ENCODE data around the gene EVL.
"Not testable (repeated sequence)": the region's sequence is repeated elsewhere in the genome, so short reads cannot be mapped to it uniquely, and the experiment has no call there.

The EVL gene

GRCh38 chr14:100180671-100181070 is 115.4 kb downstream of the EVL start:
- not testable (repeated sequence) for DNase-seq

DNA sequence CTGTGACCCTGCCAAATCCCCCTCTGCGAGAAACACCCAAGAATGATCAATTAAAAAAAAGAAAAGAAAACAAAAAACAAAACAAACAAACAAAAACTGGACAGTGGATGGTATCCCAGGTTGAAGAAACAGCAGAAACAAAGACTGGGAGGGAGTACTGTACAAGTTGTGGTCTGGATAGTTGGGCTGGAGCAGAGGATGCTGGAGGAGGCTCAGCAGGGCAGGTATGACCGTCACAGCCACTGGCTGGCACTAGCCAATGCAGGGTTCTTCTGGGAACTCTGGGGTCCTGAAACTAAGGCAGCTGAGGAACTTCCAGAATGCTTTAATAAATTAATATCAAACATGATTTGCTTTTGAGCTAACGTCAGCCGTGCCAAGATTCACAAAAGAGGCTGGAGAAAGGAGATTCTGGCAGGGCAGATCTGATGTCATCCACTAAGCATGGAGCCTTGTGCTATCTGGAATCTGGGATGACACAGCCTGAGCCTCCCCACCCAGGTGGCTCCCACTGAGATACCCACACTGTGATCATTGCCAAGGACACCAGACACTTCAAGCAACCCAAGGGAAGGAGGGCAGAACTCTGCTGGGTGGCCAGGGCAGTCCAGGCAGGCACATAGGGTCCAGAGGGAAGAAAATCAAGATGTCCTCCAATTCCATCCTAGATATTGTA is 116.8 kb downstream of the EVL start:
- not testable (repeated sequence) for DNase-seq

- DNase-seq: no peak
Measured at GRCh38 chr14:100187247-100187833, 122.1 kb downstream of the EVL start.

- DNase-seq: no peak
Measured at GRCh38 chr14:100188392-100189030, 123.3 kb downstream of the EVL start.

DNA sequence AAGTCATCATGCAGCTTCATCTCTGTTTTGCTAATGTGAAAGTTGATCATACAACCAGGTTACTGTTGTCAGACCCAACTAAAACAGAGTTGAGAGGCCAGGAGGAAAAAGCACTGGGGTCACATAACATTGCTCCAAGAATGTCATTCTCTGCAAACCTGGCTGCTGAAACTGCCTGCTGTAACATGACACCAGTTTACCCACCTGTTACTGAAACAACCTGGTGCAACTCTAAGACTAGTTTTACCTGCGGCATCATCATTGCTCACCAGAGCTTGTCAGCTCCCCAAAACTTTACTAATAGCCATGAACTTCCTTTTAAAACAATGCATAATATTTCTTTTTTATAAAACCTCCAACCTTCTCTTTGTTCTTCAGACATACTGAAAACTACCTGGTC is 124.9 kb downstream of the EVL start:
- DNase-seq: no peak

- no peak for DNase-seq
Measured at GRCh38 chr14:100191584-100192249, 126.5 kb downstream of the EVL start.

DNA sequence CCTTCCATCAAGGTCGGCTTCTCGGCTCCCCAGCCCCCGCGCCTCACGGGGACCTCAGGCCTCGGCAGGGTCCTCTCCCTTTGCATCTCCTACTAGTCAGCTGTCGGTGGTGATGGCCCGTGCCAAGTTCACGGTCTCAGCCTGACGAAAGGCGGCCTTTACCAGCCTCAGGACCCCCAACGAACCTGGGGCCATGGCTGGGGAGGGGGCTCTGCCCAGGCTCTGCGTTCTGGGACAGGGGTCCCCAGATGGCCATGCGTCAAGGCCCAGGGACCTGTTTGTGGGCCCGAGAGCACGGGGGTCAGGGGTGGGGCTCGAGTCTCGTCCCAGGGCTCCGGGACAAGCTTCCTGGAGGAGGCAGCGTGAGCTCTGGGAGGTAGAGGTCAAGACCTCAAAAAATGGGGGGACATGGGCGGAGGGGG is 127.0 kb downstream of the EVL start:
- no peak for DNase-seq

GRCh38 chr14:100192672-100193416 is 127.6 kb downstream of the EVL start:
- DNase-seq: peak; percentile 100
